OCI-LY3 (cell line): ENCODE measurements around the gene C1D.

ENCODE experiments used
- CTCF ChIP-seq: fragments of 200-600, 300-600 bp; sonication (generic); IDR thresholded peaks from 2 replicates; pipeline ENCODE4 v1.5.1; 2014; ENCODE audit warnings: antibody characterized with exemption, low read length, low read depth
- EZH2phosphoT487 ChIP-seq: fragments of 200-600 bp; shearing (Covaris generic); IDR thresholded peaks from 2 replicates; pipeline ENCODE4 v1.6.1; 2018; ENCODE audit warnings: antibody characterized with exemption, mixed run types, low read depth

- TF ChIP-seq CTCF, result no peak
- TF ChIP-seq EZH2phosphoT487, result no peak
Observed at GRCh38 chr2:68052717-68053422, 9.9 kb downstream of the C1D start.
